ENCODE measurements around the gene NPTXR.
"Not testable (repeated sequence)": the region's sequence is repeated elsewhere in the genome, so short reads cannot be mapped to it uniquely, and the experiment has no call there.

The NPTXR gene

GRCh38 chr22:38861170-38861876 is 17.5 kb upstream of the NPTXR start:
- ChIA-PET POLR2A (ENCODE audit: low non-redundant PET) (no interaction called here), CTCF (interaction anchor here (0.6 to 1.2 kb wide), 2 partner anchors 9 to 124 kb away, joined by 4 to 6 read pairs; no protein-coding TSS in a partner anchor)
- DNase-seq (ENCODE audit: low spot score): no peak
- no peak for TF ChIP-seq CTCF (conservative IDR thresholded peaks at IDR 0.05; ENCODE audit: low read depth)
- no peak overlapping the region for H3K27ac ChIP-seq

GRCh38 chr22:38860283-38861169 is 16.7 kb upstream of the NPTXR start:
- ChIA-PET CTCF (no interaction called here), POLR2A (ENCODE audit: low non-redundant PET) (no interaction called here)
- H3K27ac ChIP-seq: no peak overlapping the region
- no peak for DNase-seq (ENCODE audit: low spot score)
- no peak for TF ChIP-seq CTCF (conservative IDR thresholded peaks at IDR 0.05; ENCODE audit: low read depth)

GRCh38 chr22:38859581-38860282 is 15.9 kb upstream of the NPTXR start:
- TF ChIP-seq CTCF (conservative IDR thresholded peaks at IDR 0.05; ENCODE audit: low read depth): no peak
- POLR2A ChIA-PET (ENCODE audit: low non-redundant PET): no interaction called here
- H3K27ac ChIP-seq: no peak overlapping the region
- DNase-seq (ENCODE audit: low spot score): no peak
- CTCF ChIA-PET: interaction anchor here (0.6 kb wide), 1 partner anchor 9 kb away, joined by 4 read pairs; no protein-coding TSS in a partner anchor

- no peak for DNase-seq (ENCODE audit: low spot score)
- H3K27ac ChIP-seq: no peak overlapping the region
- CTCF ChIA-PET: interaction anchor here (0.6 kb wide), 1 partner anchor 185 kb away, joined by 3 read pairs; no protein-coding TSS in a partner anchor
- POLR2A ChIA-PET (ENCODE audit: low non-redundant PET): no interaction called here
- TF ChIP-seq CTCF (conservative IDR thresholded peaks at IDR 0.05; ENCODE audit: low read depth): no peak
Observed at GRCh38 chr22:38858492-38858891, 14.7 kb upstream of the NPTXR start.

GRCh38 chr22:38854476-38854875 is 10.6 kb upstream of the NPTXR start:
- POLR2A ChIA-PET (ENCODE audit: low non-redundant PET): interaction anchor here (0.7 kb wide), 1 partner anchor 10 kb away, joined by 5 read pairs; no protein-coding TSS in a partner anchor
- H3K27ac ChIP-seq: not testable (repeated sequence)
- CTCF ChIA-PET: interaction anchor here (0.9 kb wide), 1 partner anchor 16 kb away, joined by 4 read pairs; no protein-coding TSS in a partner anchor

GRCh38 chr22:38853883-38854282 is 10.1 kb upstream of the NPTXR start:
- DNase-seq (ENCODE audit: low spot score); H3K27ac ChIP-seq; POLR2A ChIA-PET (ENCODE audit: low non-redundant PET): not testable (repeated sequence)
- CTCF ChIA-PET: interaction anchor here (0.5 kb wide), 1 partner anchor 257 kb away, joined by 3 read pairs; no protein-coding TSS in a partner anchor

More at GRCh38 chr22:38854476-38854875, 10.6 kb upstream of the NPTXR start:
- not testable (repeated sequence) for DNase-seq (ENCODE audit: low spot score)

GRCh38 chr22:38853196-38853651 is 9.4 kb upstream of the NPTXR start:
- DNase-seq (ENCODE audit: low spot score): no peak
- ChIA-PET CTCF (interaction anchor here (0.5 kb wide), 1 partner anchor 258 kb away, joined by 3 read pairs; no protein-coding TSS in a partner anchor), POLR2A (ENCODE audit: low non-redundant PET) (no interaction called here)
- TF ChIP-seq CTCF (conservative IDR thresholded peaks at IDR 0.05; ENCODE audit: low read depth): no peak
- no peak overlapping the region for H3K27ac ChIP-seq

Measured in RWPE1 (cell line).